CD8-positive, alpha-beta memory T cell (primary cell): Measurements from ENCODE around the gene INSYN2B. TPM values are rescaled to one million over a fixed set of nuclear protein-coding genes. Genes with fewer than 3 reads are reported as not detected.

Experiments used
- CTCF ChIA-PET: fragments of 350-600 bp; sonication (Branson Sonifier 250); formaldehyde crosslinking; loops from one replicate; lab custom pipeline; 2021; ENCODE audit warnings: antibody characterized with exemption; lab: Charles Lee
- POLR2A ChIA-PET: fragments of 350-600 bp; sonication (Branson Sonifier 250); formaldehyde crosslinking; loops from one replicate; lab custom pipeline; 2021; ENCODE audit warnings: antibody characterized with exemption; lab: Charles Lee
- DNase-seq, 5 donors: peaks; one replicate each; pipeline versions ENCODE4 v3.0.0 to v3.0.0-alpha.2; 2020 to 2022; ENCODE audit warnings: mixed read lengths in 1 of 5
- H3K27ac ChIP-seq: one replicate; pipeline ENCODE4 v1.7.0; 2013; ENCODE audit warnings: low read depth, mild to moderate bottlenecking, low read length, moderate library complexity
- H3K27me3 ChIP-seq: 2 replicates; pipeline ENCODE4 v1.7.0; 2013; ENCODE audit warnings: low read length, mild to moderate bottlenecking; ENCODE audit not compliant: insufficient read depth, poor library complexity, severe bottlenecking
- H3K36me3 ChIP-seq: 2 replicates; pipeline ENCODE4 v1.7.0; 2013; ENCODE audit warnings: mild to moderate bottlenecking, low read length, moderate library complexity; ENCODE audit not compliant: insufficient read depth
- H3K4me1 ChIP-seq: 2 replicates; pipeline ENCODE4 v1.7.0; 2013; ENCODE audit warnings: mild to moderate bottlenecking, low read length, moderate library complexity; ENCODE audit not compliant: insufficient read depth
- H3K4me3 ChIP-seq: 2 replicates; pipeline ENCODE4 v1.7.0; 2013; ENCODE audit warnings: mild to moderate bottlenecking, low read length
- H3K9me3 ChIP-seq: 2 replicates; pipeline ENCODE4 v1.7.0; 2013; ENCODE audit warnings: mild to moderate bottlenecking, low read length
- H3K27ac Mint-ChIP-seq, 8 donors: one replicate each; pipeline ENCODE4 v1.8.0; 2020 to 2021; ENCODE audit warnings: mixed read lengths in 8 of 8, mild to moderate bottlenecking in 6 of 8, inconsistent platforms in 3 of 8, moderate library complexity in 3 of 8
- H3K27me3 Mint-ChIP-seq, 2 donors: one replicate each; pipeline ENCODE4 v1.8.0; 2020 to 2021; ENCODE audit warnings: mixed read lengths in 2 of 2, mild to moderate bottlenecking in 1 of 2, moderate library complexity in 1 of 2
- H3K36me3 Mint-ChIP-seq, 3 donors: one replicate each; pipeline ENCODE4 v1.8.0; 2020 to 2021; ENCODE audit warnings: mixed read lengths in 3 of 3, inconsistent platforms in 1 of 3, mild to moderate bottlenecking in 1 of 3
- H3K4me1 Mint-ChIP-seq, 3 donors: one replicate each; pipeline ENCODE4 v1.8.0; 2020 to 2021; ENCODE audit warnings: mixed read lengths in 3 of 3, inconsistent platforms in 1 of 3, mild to moderate bottlenecking in 1 of 3
- H3K4me3 Mint-ChIP-seq, 7 donors: one replicate each; pipeline ENCODE4 v1.8.0; 2020 to 2021; ENCODE audit warnings: mixed read lengths in 7 of 7, mild to moderate bottlenecking in 6 of 7, moderate library complexity in 4 of 7, inconsistent platforms in 2 of 7
- H3K9me3 Mint-ChIP-seq, 5 donors: one replicate each; pipeline ENCODE4 v1.8.0; 2020 to 2022; ENCODE audit warnings: mixed read lengths in 5 of 5, mild to moderate bottlenecking in 3 of 5, moderate library complexity in 2 of 5, inconsistent platforms in 1 of 5
- polyA plus RNA-seq: library from polyadenylated mRNA; unstranded; fragments of 300-500 nt; fragmentation: Illumina TruSeq; gene quantifications from one replicate; pipeline ENCODE4 v1.2.3, GENCODE V29; 2021
- total RNA-seq, 2 experiments: library from RNA; stranded (reverse); gene quantifications; one replicate each; pipeline ENCODE4 v1.2.3, GENCODE V29; 2021

INSYN2B gene
- total and polyA plus RNA-seq, 3 experiments from 2014 or later: not detected

DNA sequence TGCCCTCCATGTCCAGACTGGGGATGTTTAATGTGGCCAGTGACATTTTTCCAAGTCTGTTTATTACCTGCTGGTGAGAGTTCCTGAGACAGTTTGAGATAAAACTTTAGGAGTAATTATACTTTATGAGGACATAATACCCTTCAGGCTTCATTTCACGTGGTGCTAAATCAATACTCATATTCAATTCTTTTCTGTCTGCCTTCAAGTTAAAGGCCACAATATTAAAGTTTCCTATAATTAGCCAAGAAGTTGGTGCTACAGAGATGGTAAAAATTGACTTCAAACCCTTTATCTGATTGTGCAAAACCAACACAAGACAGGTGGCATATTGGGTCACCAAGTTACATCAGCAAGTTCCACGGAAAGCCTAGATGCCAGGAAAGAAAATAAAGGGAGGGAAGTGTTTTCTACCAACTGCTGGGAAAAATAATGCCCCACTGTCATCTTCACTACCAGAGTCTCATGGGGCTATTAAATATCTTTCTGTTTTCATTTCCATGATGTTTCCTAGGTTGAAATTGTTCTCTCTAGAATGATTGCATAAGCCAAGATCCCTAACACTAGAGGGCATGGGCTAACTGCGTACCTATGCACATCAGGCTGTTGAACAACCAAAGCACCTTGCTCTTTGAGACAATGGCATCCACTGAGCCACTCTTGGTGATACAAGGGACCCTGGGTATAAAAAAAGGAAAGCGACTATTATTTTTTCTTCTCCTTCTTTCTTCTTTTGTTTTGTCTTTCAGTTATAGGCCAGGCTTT, 68.7 kb downstream of the INSYN2B start:
- H3K4me1 ChIP-seq: no peaks in the 10 kb centered on the region
- H3K27me3 ChIP-seq: no peaks in the 10 kb centered on the region
- Mint-ChIP-seq H3K27ac (peak overlapping the region in 1 of 8 donors; percentile 78), H3K27me3 (no peaks in the 10 kb centered on the region), H3K36me3 (peaks cover 0 to 25% (median 23%) of the 10 kb centered on the region in 3 donors), H3K4me1 (peaks cover 15 to 38% (median 26%) of the 10 kb centered on the region in 3 donors), H3K4me3 (no peak overlapping the region), H3K9me3 (no peaks in the 10 kb centered on the region)
- CTCF ChIA-PET: no interaction called here
- no peaks in the 10 kb centered on the region for H3K9me3 ChIP-seq
- DNase-seq: no peak
- POLR2A ChIA-PET: no interaction called here
- H3K27ac ChIP-seq: no peak overlapping the region
- no peak overlapping the region for H3K4me3 ChIP-seq
- no peaks in the 10 kb centered on the region for H3K36me3 ChIP-seq

DNA sequence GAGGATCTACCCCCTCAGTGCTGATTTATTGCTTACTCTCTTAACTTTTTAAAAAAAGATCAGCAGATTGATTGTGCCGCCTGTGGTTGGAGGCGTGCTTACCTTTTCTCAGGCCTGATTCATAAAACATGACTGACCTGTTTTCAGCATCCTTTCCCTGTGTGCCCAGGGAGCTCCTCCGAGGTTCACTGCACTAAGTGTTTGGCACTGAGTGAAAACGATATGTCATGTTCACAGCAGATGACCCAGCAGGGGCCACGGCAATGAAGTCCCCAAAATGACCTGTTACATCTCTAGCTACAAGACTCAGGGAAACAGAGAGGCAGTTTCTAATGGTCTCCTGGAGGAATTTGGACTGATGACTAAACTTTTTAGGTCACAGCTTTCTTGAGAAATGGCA, 69.9 kb downstream of the INSYN2B start:
- Histone ChIP-seq H3K36me3 (no peaks in the 10 kb centered on the region), H3K27me3 (no peaks in the 10 kb centered on the region), H3K27ac (no peak overlapping the region), H3K4me3 (no peak overlapping the region), H3K9me3 (no peaks in the 10 kb centered on the region), H3K4me1 (no peaks in the 10 kb centered on the region)
- Mint-ChIP-seq H3K27me3 (no peaks in the 10 kb centered on the region), H3K9me3 (no peaks in the 10 kb centered on the region), H3K4me1 (peaks cover 15 to 39% (median 18%) of the 10 kb centered on the region in 3 donors), H3K36me3 (peaks cover 0 to 20% (median 17%) of the 10 kb centered on the region in 3 donors), H3K4me3 (no peak overlapping the region), H3K27ac (no peak overlapping the region)
- POLR2A ChIA-PET: no interaction called here
- CTCF ChIA-PET: no interaction called here
- no peak for DNase-seq

DNA sequence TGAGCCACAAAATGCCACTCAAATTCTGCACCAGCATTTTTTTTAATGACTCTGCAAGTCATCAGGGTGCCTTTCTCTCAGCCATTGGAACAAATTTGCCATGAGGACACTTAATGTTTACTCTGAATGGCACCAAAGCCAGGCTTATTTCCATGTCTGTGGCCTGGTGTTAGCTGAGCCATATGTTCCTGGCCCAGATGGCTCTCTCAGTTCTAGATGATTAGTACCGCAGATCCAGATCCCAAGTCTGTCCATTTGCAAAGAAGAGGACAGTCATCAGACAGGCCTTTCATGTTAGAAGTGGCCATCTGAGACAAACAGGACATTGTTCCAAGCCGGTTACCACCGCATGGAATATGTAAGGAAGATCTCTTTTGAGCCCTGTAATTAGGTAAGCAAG, 70.3 kb downstream of the INSYN2B start:
- H3K4me1 Mint-ChIP-seq: peaks cover 15 to 40% (median 16%) of the 10 kb centered on the region in 3 donors
- Histone ChIP-seq H3K9me3 (no peaks in the 10 kb centered on the region), H3K4me3 (no peak overlapping the region), H3K27me3 (no peaks in the 10 kb centered on the region), H3K36me3 (no peaks in the 10 kb centered on the region), H3K4me1 (no peaks in the 10 kb centered on the region), H3K27ac (no peak overlapping the region)
- CTCF ChIA-PET: no interaction called here
- POLR2A ChIA-PET: no interaction called here
- no peak overlapping the region for H3K4me3 Mint-ChIP-seq
- peaks cover 0 to 21% (median 15%) of the 10 kb centered on the region in 3 donors for H3K36me3 Mint-ChIP-seq
- peak overlapping the region in 1 of 8 donors; percentile 5 for H3K27ac Mint-ChIP-seq
- no peak for DNase-seq
- no peaks in the 10 kb centered on the region for H3K9me3 Mint-ChIP-seq
- no peaks in the 10 kb centered on the region for H3K27me3 Mint-ChIP-seq

DNA sequence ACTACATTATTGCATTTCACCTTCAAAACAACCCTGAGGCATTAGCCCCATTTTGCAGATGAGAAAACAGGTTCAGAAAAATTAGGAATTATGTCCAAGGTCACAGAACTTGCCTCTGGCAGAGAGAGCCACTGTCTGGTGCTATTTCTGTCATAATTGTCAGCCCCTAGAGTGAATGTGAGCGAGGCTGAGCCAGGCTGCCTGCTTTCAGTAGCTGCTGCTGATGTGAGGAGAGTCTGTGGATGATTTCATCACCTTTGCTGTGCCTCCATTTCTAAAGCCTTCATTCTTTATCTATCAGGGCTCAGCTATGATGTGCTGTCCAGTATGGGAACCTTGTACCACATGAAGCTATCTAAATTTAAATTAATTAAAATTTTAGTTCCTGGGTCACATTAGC, 71.4 kb downstream of the INSYN2B start:
- Histone ChIP-seq H3K27me3 (no peaks in the 10 kb centered on the region), H3K4me1 (no peaks in the 10 kb centered on the region), H3K9me3 (no peaks in the 10 kb centered on the region), H3K36me3 (no peaks in the 10 kb centered on the region), H3K4me3 (no peak overlapping the region), H3K27ac (no peak overlapping the region)
- Mint-ChIP-seq H3K36me3 (peaks cover 0 to 18% (median 12%) of the 10 kb centered on the region in 3 donors), H3K27ac (peak overlapping the region in 1 of 8 donors; percentile 24), H3K27me3 (no peaks in the 10 kb centered on the region), H3K4me1 (peaks cover 10 to 40% (median 11%) of the 10 kb centered on the region in 3 donors), H3K4me3 (no peak overlapping the region), H3K9me3 (no peaks in the 10 kb centered on the region)
- CTCF ChIA-PET: no interaction called here
- no peak for DNase-seq
- POLR2A ChIA-PET: no interaction called here

DNA sequence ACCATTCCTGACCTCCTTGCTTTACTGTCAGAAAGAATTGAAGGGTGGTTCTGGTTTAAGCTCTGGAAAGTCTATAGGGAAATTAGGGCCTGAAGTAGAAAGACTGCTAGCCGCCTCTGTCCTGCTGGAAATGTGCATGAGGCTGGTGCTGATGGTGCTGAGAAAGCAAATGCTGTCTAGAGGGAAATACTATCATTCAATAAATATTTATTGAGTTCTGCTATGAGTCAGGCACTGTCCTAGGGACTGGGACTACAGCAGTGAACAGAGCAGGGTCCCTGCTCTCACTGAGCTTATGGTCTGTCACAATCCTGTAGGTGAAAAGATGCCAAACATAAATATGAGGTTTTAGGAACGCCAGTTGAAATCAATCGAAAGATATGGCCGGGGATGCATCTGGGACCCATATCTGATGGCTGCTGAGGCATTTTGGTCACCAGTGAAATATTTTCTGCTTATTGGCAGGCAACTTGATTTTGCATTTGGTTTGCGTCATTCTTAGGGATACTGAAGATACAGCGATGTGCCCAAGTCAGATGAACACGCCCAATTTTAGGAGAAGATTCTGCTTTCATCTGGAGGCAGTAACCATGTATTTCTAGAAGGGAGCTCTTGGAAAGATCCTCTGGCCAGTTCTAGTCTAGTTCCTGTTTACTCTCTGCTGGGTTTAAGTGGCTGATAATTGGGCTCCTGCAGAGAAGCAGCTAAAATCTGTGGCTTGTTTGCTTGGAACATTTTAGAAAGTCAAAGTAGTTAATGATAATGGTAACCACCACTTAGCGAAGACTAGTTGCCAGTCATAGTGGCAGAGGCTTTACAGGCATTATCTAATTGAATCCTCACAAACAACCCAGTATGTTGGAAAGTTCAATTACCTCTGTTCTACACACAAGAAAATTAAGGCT, 73.3 kb downstream of the INSYN2B start:
- H3K36me3 ChIP-seq: no peaks in the 10 kb centered on the region
- no peaks in the 10 kb centered on the region for H3K27me3 Mint-ChIP-seq
- no peaks in the 10 kb centered on the region for H3K27me3 ChIP-seq
- no peaks in the 10 kb centered on the region for H3K9me3 ChIP-seq
- no peak overlapping the region for H3K27ac ChIP-seq
- no peak overlapping the region for H3K4me3 ChIP-seq
- DNase-seq: no peak
- peaks cover under 1 to 43% (median 12%) of the 10 kb centered on the region in 3 donors for H3K4me1 Mint-ChIP-seq
- H3K27ac Mint-ChIP-seq: peak overlapping the region in 5 of 8 donors; percentile 18 to 57 (median 33)
- no peaks in the 10 kb centered on the region for H3K4me1 ChIP-seq
- ChIA-PET CTCF (no interaction called here), POLR2A (no interaction called here)
- no peak overlapping the region for H3K4me3 Mint-ChIP-seq
- H3K9me3 Mint-ChIP-seq: no peaks in the 10 kb centered on the region
- peaks cover 0 to 22% (median 12%) of the 10 kb centered on the region in 3 donors for H3K36me3 Mint-ChIP-seq

DNA sequence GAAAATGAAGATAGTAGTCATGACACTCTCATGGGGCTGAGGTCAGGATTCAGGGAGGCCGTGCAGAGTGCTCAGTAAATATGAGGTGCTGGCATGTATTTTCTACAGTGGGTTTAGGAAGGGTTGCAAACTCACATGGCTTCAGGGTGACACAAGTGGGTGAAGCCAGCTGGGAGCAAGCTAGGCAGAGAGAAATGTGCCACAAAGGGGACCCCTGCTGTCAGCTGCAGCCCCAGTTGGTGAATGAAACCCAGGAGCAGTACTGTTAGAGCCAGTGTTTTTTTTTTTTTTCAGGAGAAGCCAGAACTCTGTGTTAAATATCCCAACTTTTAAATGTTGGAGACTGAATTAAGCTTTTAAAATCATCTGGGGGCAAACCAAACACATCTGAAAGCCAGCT, 75.3 kb downstream of the INSYN2B start:
- Histone ChIP-seq H3K36me3 (no peaks in the 10 kb centered on the region), H3K4me1 (no peaks in the 10 kb centered on the region), H3K27me3 (no peaks in the 10 kb centered on the region), H3K27ac (no peak overlapping the region), H3K4me3 (no peak overlapping the region), H3K9me3 (no peaks in the 10 kb centered on the region)
- peak overlapping the region in 3 of 8 donors; percentile 7 to 64 (median 33) for H3K27ac Mint-ChIP-seq
- no peak overlapping the region for H3K4me3 Mint-ChIP-seq
- H3K36me3 Mint-ChIP-seq: peaks cover 0 to 28% (median 15%) of the 10 kb centered on the region in 3 donors
- no peaks in the 10 kb centered on the region for H3K9me3 Mint-ChIP-seq
- CTCF ChIA-PET: no interaction called here
- H3K27me3 Mint-ChIP-seq: no peaks in the 10 kb centered on the region
- POLR2A ChIA-PET: no interaction called here
- peaks cover 20 to 58% (median 26%) of the 10 kb centered on the region in 3 donors for H3K4me1 Mint-ChIP-seq
- no peak for DNase-seq

DNA sequence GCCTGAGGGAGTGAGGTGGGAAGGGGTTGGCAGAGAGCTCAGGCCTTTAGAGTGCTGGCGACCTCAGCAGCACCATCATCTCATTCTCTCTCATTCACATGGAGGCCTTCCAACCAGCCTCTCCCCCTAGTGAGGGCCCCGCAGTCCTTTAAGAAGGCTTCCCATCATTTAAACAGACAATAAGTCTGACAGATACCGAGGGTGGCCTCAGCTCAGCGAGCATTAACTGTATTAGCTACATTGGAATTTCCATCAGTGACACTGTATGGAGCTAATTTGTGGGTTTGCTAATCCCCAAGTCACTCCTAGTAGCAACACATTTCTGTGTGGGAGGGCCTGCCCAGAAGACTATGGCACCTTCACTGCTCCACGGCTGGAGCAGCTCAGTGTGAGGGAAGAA, 75.8 kb downstream of the INSYN2B start:
- H3K4me3 Mint-ChIP-seq: no peak overlapping the region
- H3K9me3 Mint-ChIP-seq: no peaks in the 10 kb centered on the region
- no peaks in the 10 kb centered on the region for H3K36me3 ChIP-seq
- H3K36me3 Mint-ChIP-seq: peaks cover 0 to 32% (median 12%) of the 10 kb centered on the region in 3 donors
- H3K27me3 ChIP-seq: no peaks in the 10 kb centered on the region
- H3K27ac ChIP-seq: no peak overlapping the region
- H3K4me3 ChIP-seq: no peak overlapping the region
- H3K27me3 Mint-ChIP-seq: no peaks in the 10 kb centered on the region
- H3K4me1 ChIP-seq: no peaks in the 10 kb centered on the region
- no peaks in the 10 kb centered on the region for H3K9me3 ChIP-seq
- no peak for DNase-seq
- ChIA-PET POLR2A (no interaction called here), CTCF (no interaction called here)
- H3K27ac Mint-ChIP-seq: peak overlapping the region in 3 of 8 donors; percentile 32 to 64 (median 54)
- H3K4me1 Mint-ChIP-seq: peaks cover 24 to 59% (median 28%) of the 10 kb centered on the region in 3 donors

DNA sequence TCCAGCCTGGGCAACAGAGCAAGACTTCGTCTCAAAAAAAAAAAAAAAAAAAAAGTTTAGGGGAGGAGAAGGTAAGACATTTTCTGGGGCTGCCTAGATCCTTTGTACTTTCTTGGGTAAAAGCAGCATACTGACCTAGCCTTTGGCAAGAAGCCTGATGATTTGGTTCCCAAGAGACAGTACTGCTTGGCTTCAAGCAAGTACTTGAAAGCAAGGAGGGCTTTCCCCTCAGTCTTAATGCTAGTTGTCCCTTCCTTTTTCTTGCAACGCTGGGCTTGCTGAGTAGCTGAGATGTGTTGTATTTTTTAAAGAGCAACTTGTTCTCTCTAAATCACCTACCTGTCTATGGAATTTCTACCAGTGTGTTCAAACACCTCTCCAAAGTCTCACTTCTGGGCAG, 76.2 kb downstream of the INSYN2B start:
- H3K27me3 Mint-ChIP-seq: no peaks in the 10 kb centered on the region
- H3K4me3 ChIP-seq: no peak overlapping the region
- H3K4me1 ChIP-seq: no peaks in the 10 kb centered on the region
- H3K36me3 Mint-ChIP-seq: peaks cover 0 to 34% (median 12%) of the 10 kb centered on the region in 3 donors
- no peak for DNase-seq
- H3K27ac Mint-ChIP-seq: peak overlapping the region in 1 of 8 donors; percentile 32
- no peaks in the 10 kb centered on the region for H3K9me3 Mint-ChIP-seq
- no peak overlapping the region for H3K27ac ChIP-seq
- POLR2A ChIA-PET: no interaction called here
- H3K9me3 ChIP-seq: no peaks in the 10 kb centered on the region
- no peaks in the 10 kb centered on the region for H3K36me3 ChIP-seq
- no peaks in the 10 kb centered on the region for H3K27me3 ChIP-seq
- CTCF ChIA-PET: no interaction called here
- peaks cover 27 to 60% (median 28%) of the 10 kb centered on the region in 3 donors for H3K4me1 Mint-ChIP-seq
- no peak overlapping the region for H3K4me3 Mint-ChIP-seq
